Right kidney (tissue), 9 donors: Measurements from ENCODE around the gene LRRC61.
"Not testable (repeated sequence)": the region's sequence is repeated elsewhere in the genome, so short reads cannot be mapped to it uniquely, and the experiment has no call there.

Source experiments
- DNase-seq: peaks from one replicate; pipeline ENCODE4 v3.0.0-alpha.2; 2016
- long read RNA-seq, 8 donors: transcript quantifications; one replicate each; lab custom pipeline, GENCODE V29; 2026

The LRRC61 gene
- long read RNA-seq, donor 1, transcript LRRC61-202 (3 exons, 1,877 nt): major isoform, 20 of 28 reads
- long read RNA-seq, donor 1, partial matches to known transcripts: 7 of 28 reads
- long read RNA-seq, donor 1, other reads (novel, unspliced or antisense): 0 of 28 reads
- long read RNA-seq, donor 2, transcript LRRC61-202 (3 exons, 1,877 nt): major isoform, 18 of 168 reads
- long read RNA-seq, donor 2, partial matches to known transcripts: 149 of 168 reads
- long read RNA-seq, donor 2, other reads (novel, unspliced or antisense): 0 of 168 reads
- long read RNA-seq, donor 3, transcript LRRC61-202 (3 exons, 1,877 nt): major isoform, 8 of 11 reads
- long read RNA-seq, donor 3, partial matches to known transcripts: 0 of 11 reads
- long read RNA-seq, donor 3, other reads (novel, unspliced or antisense): 0 of 11 reads
- long read RNA-seq, donor 4, transcript LRRC61-202 (3 exons, 1,877 nt): major isoform, 20 of 22 reads
- long read RNA-seq, donor 4, partial matches to known transcripts: 0 of 22 reads
- long read RNA-seq, donor 4, other reads (novel, unspliced or antisense): 0 of 22 reads
- long read RNA-seq, donor 5, transcript LRRC61-202 (3 exons, 1,877 nt): major isoform, 20 of 157 reads
- long read RNA-seq, donor 5, partial matches to known transcripts: 61 of 157 reads
- long read RNA-seq, donor 5, other reads (novel, unspliced or antisense): 71 of 157 reads
- long read RNA-seq, donor 6, transcript LRRC61-202 (3 exons, 1,877 nt): major isoform, 16 of 24 reads
- long read RNA-seq, donor 6, partial matches to known transcripts: 8 of 24 reads
- long read RNA-seq, donor 6, other reads (novel, unspliced or antisense): 0 of 24 reads
- long read RNA-seq, donor 7, transcript LRRC61-202 (3 exons, 1,877 nt): major isoform, 39 of 74 reads
- long read RNA-seq, donor 7, partial matches to known transcripts: 32 of 74 reads
- long read RNA-seq, donor 7, other reads (novel, unspliced or antisense): 0 of 74 reads
- long read RNA-seq, donor 8, transcript LRRC61-202 (3 exons, 1,877 nt): major isoform, 10 of 149 reads
- long read RNA-seq, donor 8, partial matches to known transcripts: 137 of 149 reads
- long read RNA-seq, donor 8, other reads (novel, unspliced or antisense): 0 of 149 reads

- DNase-seq: peak; percentile 88
These were observed at the start of gene LRRC61, which contains the start of gene ACTR3C for GRCh38 chr7:150322833-150323681. Gene LRRC61, plus strand, starts transcription at chr7:150323355. Its CDS starts 13,507 bp downstream, at chr7:150336862. Gene ACTR3C, minus strand, starts transcription at chr7:150323545. Its CDS starts 28,249 bp downstream, at chr7:150295296.

DNA sequence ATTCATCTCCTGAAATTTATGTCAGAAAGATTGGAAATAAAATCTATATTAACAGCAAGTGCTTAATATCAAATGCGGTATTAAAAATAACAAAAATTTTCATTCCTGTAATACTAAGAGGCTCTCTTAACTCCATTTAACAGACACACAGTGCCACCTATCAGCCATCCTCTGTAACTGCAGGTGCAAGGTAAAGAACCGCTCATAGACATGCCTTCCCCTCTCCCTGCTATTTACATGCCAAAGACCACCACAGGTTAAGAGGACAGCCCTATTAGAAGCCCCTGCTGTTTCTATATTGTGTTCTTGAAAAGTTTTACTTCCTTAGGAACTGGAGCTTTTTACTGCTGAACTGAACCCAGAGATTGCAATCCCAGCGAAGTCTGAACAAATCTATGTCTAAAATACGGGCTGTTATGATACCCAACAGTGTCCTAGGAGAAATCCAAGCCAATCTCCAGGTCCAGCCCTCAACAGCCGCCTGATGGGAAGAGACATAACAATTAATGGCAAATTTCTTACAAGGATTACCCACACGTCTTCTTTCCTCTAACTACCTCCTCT is 46.9 kb upstream of the LRRC61 start:
- DNase-seq: peak; percentile 18

DNA sequence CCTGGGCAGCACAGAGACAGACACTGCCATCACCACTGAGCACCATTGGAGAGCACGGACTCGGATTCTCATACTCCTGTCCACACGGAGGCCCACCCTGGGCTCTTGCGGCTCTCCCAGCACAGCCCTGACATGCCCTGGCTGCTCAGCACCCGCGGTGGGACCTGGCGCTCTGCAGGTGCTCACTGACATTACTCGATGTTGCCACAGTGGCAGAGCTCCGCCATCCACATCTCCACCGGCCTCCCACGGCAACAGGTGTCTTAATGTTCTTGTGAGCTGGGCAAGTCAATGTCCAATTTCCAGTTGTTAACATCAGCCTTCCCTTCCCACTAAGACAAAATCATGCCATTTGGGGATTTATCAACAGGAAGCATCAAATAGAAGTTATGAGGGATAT is 44.8 kb upstream of the LRRC61 start:
- not testable (repeated sequence) for DNase-seq

DNA sequence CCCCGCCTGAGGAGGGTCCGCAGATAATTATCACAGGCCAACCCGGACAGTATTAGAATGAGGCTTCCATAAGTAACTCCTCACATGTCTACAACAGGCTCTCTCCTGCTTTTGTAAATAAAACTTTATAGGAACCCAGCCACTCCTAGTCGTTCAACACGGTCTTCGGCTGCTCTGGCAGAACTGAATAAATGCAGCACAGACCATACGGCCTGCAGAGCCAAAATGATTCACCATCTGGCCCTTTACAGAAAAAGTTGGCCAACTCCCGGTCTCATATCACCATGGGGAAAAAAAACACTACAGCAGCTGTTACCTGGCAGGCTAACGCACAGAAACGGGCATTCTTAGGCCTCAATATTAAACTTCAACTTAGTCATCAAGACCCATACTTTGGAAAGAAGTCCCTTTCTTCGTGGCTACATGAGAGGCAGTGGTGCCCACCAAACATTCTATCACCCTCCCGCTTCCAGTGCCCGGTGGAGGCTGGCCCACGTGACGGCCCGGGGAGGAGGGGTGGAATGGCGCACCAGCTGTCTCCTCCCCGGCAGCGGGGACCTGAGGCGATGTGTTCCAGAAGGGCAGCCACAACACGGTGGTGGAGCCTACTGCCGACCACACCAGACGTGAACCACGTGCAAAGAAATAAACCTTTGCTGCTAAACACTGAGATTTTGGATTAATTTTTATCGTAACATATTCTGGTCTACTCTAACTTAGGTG is 41.3 kb upstream of the LRRC61 start:
- not testable (repeated sequence) for DNase-seq

DNA sequence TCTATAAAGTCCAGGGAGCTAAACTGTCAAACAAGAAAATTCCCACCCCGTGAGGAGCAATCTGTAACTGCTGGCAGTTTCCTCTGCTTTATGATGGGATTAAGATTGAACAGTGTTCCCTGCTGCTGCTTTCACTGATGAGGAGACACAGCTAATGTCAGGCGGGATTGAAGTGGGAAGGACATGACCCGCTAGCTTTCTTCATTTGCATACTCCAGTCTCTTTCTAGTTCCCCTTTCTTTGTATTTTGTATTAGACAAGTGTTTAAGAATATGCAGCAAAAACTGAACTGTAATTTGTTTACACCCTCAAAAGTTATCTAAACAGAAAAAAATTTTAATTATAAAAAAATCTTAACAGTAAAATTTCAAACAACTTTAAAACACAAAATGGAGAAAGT is 40.0 kb upstream of the LRRC61 start:
- not testable (repeated sequence) for DNase-seq

- DNase-seq: not testable (repeated sequence)
These were observed 39.5 kb upstream of the LRRC61 start for GRCh38 chr7:150283608-150284007.

DNA sequence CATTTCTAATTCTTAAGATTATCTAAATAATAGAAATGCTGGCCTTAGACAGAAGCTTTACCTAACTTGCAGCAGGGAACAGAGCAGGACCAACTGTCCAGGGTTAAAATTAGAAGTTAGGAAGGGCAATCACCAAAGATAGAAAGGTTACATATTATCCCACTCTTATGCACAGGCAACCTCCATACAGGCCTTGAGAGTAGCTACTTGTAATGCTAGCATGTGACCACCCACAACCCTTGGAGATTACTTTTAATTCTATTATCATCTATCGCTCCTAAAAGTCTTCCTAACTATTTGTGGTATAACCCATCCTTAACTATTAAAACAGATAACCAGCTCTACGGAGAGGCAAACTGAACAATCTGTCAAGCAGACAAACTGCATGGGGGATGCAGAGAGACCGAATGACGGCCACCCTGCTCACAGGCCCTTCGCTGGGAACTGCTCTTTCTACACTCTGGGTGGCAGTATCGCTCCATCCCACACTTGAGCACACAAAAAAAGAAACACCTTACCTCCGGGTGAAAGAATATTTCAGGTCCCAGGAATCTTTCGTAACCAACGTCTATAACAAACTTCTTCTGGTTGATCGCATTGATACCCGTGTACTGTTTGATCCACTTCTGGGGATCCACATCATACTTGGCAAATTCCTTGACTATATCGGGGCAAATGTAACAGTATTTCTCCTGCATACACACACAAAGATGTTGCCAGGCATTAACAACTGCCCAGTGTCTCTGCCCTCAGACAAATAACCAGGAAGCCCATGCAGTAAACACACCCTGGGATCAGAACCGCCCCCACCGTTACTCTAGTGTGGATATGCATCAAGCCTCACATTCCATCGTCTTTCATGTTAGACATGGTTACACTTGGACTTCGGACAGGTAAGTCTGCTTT is 37.1 kb upstream of the LRRC61 start:
- peak; percentile 35 for DNase-seq

DNA sequence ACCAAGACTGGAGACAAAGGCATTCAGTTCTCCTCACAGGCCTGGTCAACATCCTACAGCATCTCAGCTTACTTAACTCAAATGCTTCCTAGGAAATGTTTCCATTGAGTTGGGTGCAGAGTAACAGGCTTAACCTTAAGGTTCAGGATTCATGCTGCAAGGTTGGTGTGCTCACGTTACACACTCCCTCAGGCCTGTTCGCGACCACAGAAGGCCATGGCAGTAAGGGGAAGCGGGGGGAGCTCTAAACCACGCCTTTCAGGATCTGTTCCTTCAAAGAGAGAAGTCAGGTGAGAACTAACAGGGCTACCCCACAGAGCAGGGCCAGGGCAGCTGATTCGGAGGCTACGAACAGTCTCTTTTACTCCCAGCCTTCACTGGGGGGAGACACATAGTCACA is 35.3 kb upstream of the LRRC61 start:
- not testable (repeated sequence) for DNase-seq

- not testable (repeated sequence) for DNase-seq
These were observed 34.3 kb upstream of the LRRC61 start for GRCh38 chr7:150288816-150289215.

GRCh38 chr7:150290317-150290716 is 32.8 kb upstream of the LRRC61 start:
- DNase-seq: not testable (repeated sequence)

- not testable (repeated sequence) for DNase-seq
These were observed 28.1 kb upstream of the LRRC61 start for GRCh38 chr7:150295027-150295426.

DNA sequence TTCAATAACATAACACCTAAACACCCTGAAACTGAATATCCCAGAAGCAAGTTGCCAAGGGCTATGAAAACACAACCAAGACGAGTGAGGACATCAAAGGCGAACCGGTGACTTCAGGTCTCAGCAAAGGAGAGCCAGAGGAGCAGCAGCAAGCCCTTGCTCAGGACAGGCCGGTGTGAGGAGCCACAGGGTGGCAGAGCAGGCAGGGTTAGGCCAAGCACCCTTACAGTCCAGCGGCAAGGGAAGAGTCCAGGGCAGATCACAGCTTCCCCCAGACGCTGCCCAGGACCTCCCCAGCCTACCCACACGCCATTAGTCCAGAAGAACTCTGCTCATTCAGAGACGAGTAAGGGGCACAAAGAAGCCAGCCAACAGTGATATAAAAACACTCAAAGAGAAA is 27.5 kb upstream of the LRRC61 start:
- DNase-seq: not testable (repeated sequence)

GRCh38 chr7:150296802-150297201 is 26.4 kb upstream of the LRRC61 start:
- not testable (repeated sequence) for DNase-seq

DNA sequence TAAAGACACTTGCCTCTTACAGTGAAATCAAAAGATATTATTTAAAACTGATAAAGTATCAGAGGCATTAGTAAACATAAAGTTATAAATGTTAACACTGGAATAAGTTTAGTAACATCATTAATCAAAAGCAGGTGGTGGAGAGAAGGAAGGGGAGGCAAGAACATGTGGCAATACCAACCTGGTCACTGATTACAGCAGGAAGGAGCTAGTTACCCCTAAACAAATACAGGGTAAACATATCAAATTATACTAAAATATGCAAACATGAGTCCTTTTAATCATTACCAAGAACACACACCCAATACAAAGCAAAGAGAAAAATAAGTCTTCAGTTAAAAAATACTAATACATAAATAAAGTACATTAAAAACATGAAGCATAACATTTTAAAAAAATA is 25.2 kb upstream of the LRRC61 start:
- not testable (repeated sequence) for DNase-seq

- DNase-seq: not testable (repeated sequence)
These were observed 20.2 kb upstream of the LRRC61 start for GRCh38 chr7:150302908-150303310.

DNA sequence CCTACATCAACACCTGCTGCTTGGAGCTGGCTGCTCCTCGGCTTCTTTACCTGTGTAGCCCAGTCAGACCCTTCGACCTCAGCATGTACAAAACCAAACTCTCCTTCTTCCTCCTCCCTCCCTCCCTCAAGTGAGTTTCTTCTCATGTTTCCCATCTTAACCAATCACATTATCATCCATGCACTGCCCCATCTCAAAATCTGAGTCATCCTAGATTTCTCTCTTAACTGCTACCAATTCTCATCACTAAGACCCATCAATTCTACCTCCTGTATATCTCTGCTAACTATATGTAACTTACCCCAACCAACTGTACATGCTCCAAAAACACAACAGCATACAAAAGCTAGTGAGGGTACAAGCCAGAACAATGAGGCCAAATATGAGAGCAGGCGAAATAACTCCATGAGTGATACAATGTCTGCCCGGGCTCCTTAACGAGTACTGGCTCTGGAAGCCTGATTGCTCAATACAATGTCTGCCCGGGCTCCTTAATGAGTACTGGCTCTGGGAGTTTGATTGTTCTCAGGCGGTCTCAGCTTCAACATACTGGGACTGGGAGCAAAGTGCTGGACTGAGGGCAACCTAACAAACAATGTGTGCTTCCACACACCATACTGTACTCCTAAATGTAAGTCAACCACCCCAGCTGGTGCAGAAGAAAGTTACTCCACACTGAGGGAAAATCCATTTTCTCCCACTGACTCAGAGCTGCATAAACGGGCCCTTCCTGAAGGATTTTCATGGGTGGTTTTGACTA is 18.5 kb upstream of the LRRC61 start:
- not testable (repeated sequence) for DNase-seq

GRCh38 chr7:150305259-150305902 is 17.8 kb upstream of the LRRC61 start:
- not testable (repeated sequence) for DNase-seq

DNA sequence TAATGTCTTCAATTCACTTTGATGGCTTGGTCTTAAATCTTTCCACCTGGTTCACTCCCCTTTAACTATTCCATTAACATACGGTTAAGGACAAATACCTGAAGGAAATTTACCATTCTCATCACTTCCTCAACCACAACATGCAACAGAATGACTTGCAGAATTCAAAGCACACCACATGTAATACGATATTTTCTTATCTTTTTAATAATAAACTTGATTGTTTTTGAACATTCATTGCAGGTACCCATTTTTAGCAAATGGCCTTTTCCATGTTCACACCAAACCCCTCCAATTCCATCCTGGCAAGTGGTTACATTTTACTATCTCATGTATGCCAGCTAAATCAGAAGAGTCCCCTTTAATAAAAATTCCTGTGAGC is 17.3 kb upstream of the LRRC61 start:
- DNase-seq: not testable (repeated sequence)
